Keratinocyte (primary cell): ENCODE data around the gene VEGFB. TPM values are rescaled to one million over a fixed set of nuclear protein-coding genes. Genes with fewer than 3 reads are reported as not detected.

ENCODE experiments used
- DNase-seq: peaks from one replicate; pipeline ENCODE4 v3.0.0-alpha.2; 2011; ENCODE audit warnings: low read depth, missing footprints, low spot score
- FAIRE-seq: peaks from 2 replicates; lab custom pipeline; 2011; peaks lifted over from hg19 to GRCh38; lab: Jason Lieb, UNC
- H2AFZ ChIP-seq: 2 replicates; pipeline ENCODE4 v1.6.0; 2012; ENCODE audit warnings: low read length, control low read depth, inconsistent platforms; ENCODE audit not compliant: control insufficient read depth
- H3K27ac ChIP-seq: 2 replicates; pipeline ENCODE4 v1.5.1; 2011; ENCODE audit warnings: low read length; ENCODE audit not compliant: control insufficient read depth, insufficient read depth
- H3K27me3 ChIP-seq: 3 replicates; pipeline ENCODE4 v1.6.0; 2011; ENCODE audit warnings: low read length; ENCODE audit not compliant: control insufficient read depth, insufficient read depth; ENCODE audit errors: extremely low read depth
- H3K36me3 ChIP-seq, 2 experiments: 2 replicates in 1 of 2; 3 replicates in 1 of 2; pipeline ENCODE4 v1.5.1; 2011; ENCODE audit warnings: low read length in 2 of 2, mild to moderate bottlenecking in 1 of 2; ENCODE audit not compliant: control insufficient read depth in 2 of 2, insufficient read depth in 2 of 2; ENCODE audit errors: extremely low read depth in 1 of 2
- H3K4me1 ChIP-seq: 3 replicates; pipeline ENCODE4 v1.5.1; 2011; ENCODE audit warnings: low read length; ENCODE audit not compliant: control insufficient read depth, insufficient read depth; ENCODE audit errors: extremely low read depth
- H3K4me2 ChIP-seq: 3 replicates; pipeline ENCODE4 v1.6.0; 2011; ENCODE audit warnings: low read depth, low read length; ENCODE audit not compliant: control insufficient read depth, insufficient read depth; ENCODE audit errors: extremely low read depth
- H3K4me3 ChIP-seq, 3 experiments: fragments of 200-600 bp in 1 of 3; sonication (generic) in 1 of 3; 2 replicates in 2 of 3; 3 replicates in 1 of 3; pipeline ENCODE4 v1.5.1; 2011 to 2016; ENCODE audit warnings: low read length in 3 of 3, mild to moderate bottlenecking in 3 of 3, control low read depth in 2 of 3, inconsistent platforms in 1 of 3, low read depth in 1 of 3, mixed read lengths in 1 of 3, mixed run types in 1 of 3, moderate library complexity in 1 of 3; ENCODE audit not compliant: control insufficient read depth in 2 of 3, insufficient read depth in 2 of 3; ENCODE audit errors: extremely low read depth in 1 of 3
- H3K79me2 ChIP-seq: 2 replicates; pipeline ENCODE4 v1.6.0; 2012; ENCODE audit warnings: low read length; ENCODE audit not compliant: control insufficient read depth, insufficient read depth
- H3K9ac ChIP-seq: 3 replicates; pipeline ENCODE4 v1.6.0; 2011; ENCODE audit warnings: low read length; ENCODE audit not compliant: control insufficient read depth, insufficient read depth; ENCODE audit errors: extremely low read depth
- H3K9me1 ChIP-seq: 3 replicates; pipeline ENCODE4 v1.6.0; 2011; ENCODE audit warnings: low read length; ENCODE audit not compliant: control insufficient read depth, insufficient read depth; ENCODE audit errors: extremely low read depth
- H3K9me3 ChIP-seq: 2 replicates; pipeline ENCODE4 v1.5.1; 2012; ENCODE audit warnings: low read depth, low read length; ENCODE audit not compliant: control insufficient read depth
- H4K20me1 ChIP-seq: 3 replicates; pipeline ENCODE4 v1.6.0; 2011; ENCODE audit warnings: low read length; ENCODE audit not compliant: control insufficient read depth, insufficient read depth; ENCODE audit errors: extremely low read depth
- CTCF ChIP-seq, 3 experiments: IDR thresholded peaks in 1 of 3; conservative IDR thresholded peaks in 1 of 3; optimal IDR thresholded peaks in 1 of 3; 2 replicates in 2 of 3; 3 replicates in 1 of 3; pipeline versions ENCODE3 to v1.5.1; 2011; ENCODE audit warnings: low read length in 3 of 3, mild to moderate bottlenecking in 3 of 3, moderate library complexity in 2 of 3, control low read depth in 1 of 3, inconsistent platforms in 1 of 3; ENCODE audit not compliant: insufficient read depth in 2 of 3; ENCODE audit errors: extremely low read depth in 1 of 3
- EZH2 ChIP-seq: IDR thresholded peaks from one replicate; pipeline ENCODE4 v1.6.1; 2012; ENCODE audit warnings: inconsistent platforms, mild to moderate bottlenecking, low read length, moderate library complexity
- dilution Hi-C: fragments of 300-500 bp; cut with MboI; formaldehyde crosslinking; loops from one replicate; pipeline ENCODE4 v1.7.0; 2020; ENCODE audit warnings: low sequenced_read_pairs; ENCODE audit not compliant: extremely low pct_ligation_motif_present
- polyA plus RNA-seq, 5 experiments: library from polyadenylated mRNA; depleted of rRNA in 3 of 5; stranded (reverse) in 3 of 5; stranded (forward) in 1 of 5; unstranded in 1 of 5; fragments of >200 nt; gene quantifications; 1 replicate in 1 of 5; 2 replicates in 3 of 5; 3 replicates in 1 of 5; pipeline versions ENCODE4 v1.2.1 to v1.2.3, GENCODE V29; 2011 to 2012; ENCODE audit warnings: missing spikeins in 2 of 5, low read depth in 1 of 5, low replicate concordance in 1 of 5

VEGFB gene
- polyA plus RNA-seq, 1 donor (not counting 4 experiments of a cell fraction or from before 2014, with no cell fraction given), result 10.0 TPM

GRCh38 chr11:64248578-64248977 is 14.2 kb downstream of the VEGFB start:
- no peak overlapping the region for H3K4me2 ChIP-seq
- dilution Hi-C loops, result no loop called here
- no peak for DNase-seq
- H3K4me3 ChIP-seq, result no peak overlapping the region
- TF ChIP-seq CTCF (optimal IDR thresholded peaks at IDR 0.05 in 1 of 3, IDR thresholded peaks at IDR 0.05 in 1 of 3, conservative IDR thresholded peaks at IDR 0.05 in 1 of 3; ENCODE audit: extremely low read depth in 1 of 3, insufficient read depth in 2 of 3, low read length in 3 of 3), result no peak
- TF ChIP-seq EZH2, result no peak
- H2AFZ ChIP-seq, result no peak overlapping the region
- H3K9ac ChIP-seq, result no peak overlapping the region
- no peaks in the 10 kb centered on the region for H3K9me1 ChIP-seq
- H3K9me3 ChIP-seq, result no peaks in the 10 kb centered on the region
- H3K36me3 ChIP-seq, result peaks cover 4 to 15% of the 10 kb centered on the region in 2 experiments
- H3K4me1 ChIP-seq, result peaks cover 34% of the 10 kb centered on the region
- peaks cover 8% of the 10 kb centered on the region for H4K20me1 ChIP-seq
- peaks cover 41% of the 10 kb centered on the region for H3K79me2 ChIP-seq
- H3K27me3 ChIP-seq, result no peaks in the 10 kb centered on the region
- H3K27ac ChIP-seq, result no peak overlapping the region
- no peak for FAIRE-seq

- Histone ChIP-seq H3K27ac (no peak overlapping the region), H3K9ac (no peak overlapping the region), H3K4me2 (no peak overlapping the region), H3K4me1 (peaks cover 31% of the 10 kb centered on the region), H3K4me3 (no peak overlapping the region), H3K9me1 (no peaks in the 10 kb centered on the region), H3K79me2 (peaks cover 45% of the 10 kb centered on the region), H4K20me1 (peaks cover 8% of the 10 kb centered on the region), H3K9me3 (no peaks in the 10 kb centered on the region), H3K36me3 (peaks cover 4 to 12% of the 10 kb centered on the region in 2 experiments), H2AFZ (no peak overlapping the region), H3K27me3 (no peaks in the 10 kb centered on the region)
- TF ChIP-seq CTCF (optimal IDR thresholded peaks at IDR 0.05 in 1 of 3, IDR thresholded peaks at IDR 0.05 in 1 of 3, conservative IDR thresholded peaks at IDR 0.05 in 1 of 3; ENCODE audit: extremely low read depth in 1 of 3, insufficient read depth in 2 of 3, low read length in 3 of 3) (no peak), EZH2 (no peak)
- DNase-seq, result no peak
- FAIRE-seq, result no peak
- dilution Hi-C loops, result no loop called here
These were observed 14.7 kb downstream of the VEGFB start for GRCh38 chr11:64249038-64249437.
